Measurements from ENCODE around the gene CHST6. TPM values are rescaled to one million over a fixed set of nuclear protein-coding genes. Genes with fewer than 3 reads are reported as not detected.
A peak's percentile ranks its signal among the peaks of the same experiment; 100 is the strongest.
"Not testable (repeated sequence)": the region's sequence is repeated elsewhere in the genome, so short reads cannot be mapped to it uniquely, and the experiment has no call there.

Gene CHST6
- total RNA-seq, 1 donor from 2014 or later: 0.02 TPM

GRCh38 chr16:75471723-75472633 lies 23.3 kb downstream of the CHST6 start:
- ChIA-PET POLR2A (no interaction called here), CTCF (interaction anchor here (0.7 to 2.0 kb wide), 13 partner anchors 8 to 294 kb away, joined by 3 to 10 read pairs (median 3); no protein-coding TSS in a partner anchor)
- Mint-ChIP-seq H3K27ac (no peak overlapping the region), H3K27me3 (no peaks in the 10 kb centered on the region), H3K4me3 (no peak overlapping the region), H3K9me3 (no peaks in the 10 kb centered on the region), H3K4me1 (no peaks in the 10 kb centered on the region), H3K36me3 (ENCODE audit: low read depth) (no peaks in the 10 kb centered on the region)
- no peak for TF ChIP-seq CTCF (IDR thresholded peaks at IDR 0.05)
- intact Hi-C loops (cut with micrococcal nuclease): loop anchor here (1.0 kb wide), 2 partner anchors 45 to 292 kb away; no protein-coding TSS in a partner anchor
- ATAC-seq (ENCODE audit: low read depth): peak; percentile 82
- DNase-seq: no peak

- no peak for DNase-seq
- no peak for ATAC-seq (ENCODE audit: low read depth)
- CTCF ChIA-PET: no interaction called here
- no peak overlapping the region for H3K27ac Mint-ChIP-seq
- peaks cover 2% of the 10 kb centered on the region for H3K36me3 Mint-ChIP-seq (ENCODE audit: low read depth)
- no peak overlapping the region for H3K4me3 Mint-ChIP-seq
- peaks cover 22% of the 10 kb centered on the region for H3K4me1 Mint-ChIP-seq
- H3K27me3 Mint-ChIP-seq: no peaks in the 10 kb centered on the region
- POLR2A ChIA-PET: no interaction called here
- H3K9me3 Mint-ChIP-seq: no peaks in the 10 kb centered on the region
- intact Hi-C loops (cut with micrococcal nuclease): loop anchor here (10.0 kb wide), 1 partner anchor 472 kb away; the partner anchor contains the start of gene ZNRF1
- TF ChIP-seq CTCF (IDR thresholded peaks at IDR 0.05): no peak
These were observed 28.5 kb downstream of the CHST6 start for GRCh38 chr16:75466760-75467159.

- ChIA-PET POLR2A (interaction anchor here (0.5 to 3.1 kb wide), 7 partner anchors 31 to 184 kb away, joined by 3 to 14 read pairs (median 4); partner anchors contain the start of genes ADAT1, CFDP1, KARS1 and TERF2IP), CTCF (interaction anchor here (1.0 to 1.8 kb wide), 11 partner anchors 8 to 265 kb away, joined by 3 to 12 read pairs (median 4); partner anchors contain the start of gene CHST6)
- peak within 1 kb of the TSS; percentile 92 for H3K4me3 Mint-ChIP-seq
- H3K9me3 Mint-ChIP-seq: no peaks in the 10 kb centered on the region
- intact Hi-C loops (cut with micrococcal nuclease): loop anchor here (1.0 to 10.0 kb wide), 10 partner anchors 31 to 1748 kb away; partner anchors contain the start of genes ADAT1, CFDP1, GABARAPL2 and KARS1
- ATAC-seq (ENCODE audit: low read depth): peak; percentile 95
- peaks cover 9% of the 10 kb centered on the region for H3K36me3 Mint-ChIP-seq (ENCODE audit: low read depth)
- peak within 1 kb of the TSS; percentile 89 for H3K27ac Mint-ChIP-seq
- peaks cover 41% of the 10 kb centered on the region for H3K4me1 Mint-ChIP-seq
- DNase-seq: peak; percentile 98
- H3K27me3 Mint-ChIP-seq: no peaks in the 10 kb centered on the region
- TF ChIP-seq CTCF (IDR thresholded peaks at IDR 0.05): peak; percentile 99
These were observed 30.9 kb downstream of the CHST6 start, which contains the start of gene TMEM170A for GRCh38 chr16:75464122-75464918. Gene TMEM170A (minus strand): TSS chr16:75464689. CDS start chr16:75464600, 89 bp downstream.

- ATAC-seq (ENCODE audit: low read depth): peak; percentile 0
- not testable (repeated sequence) for DNase-seq
These were observed 31.7 kb downstream of the CHST6 start for GRCh38 chr16:75463389-75464121.

More at GRCh38 chr16:75463389-75464121, 31.7 kb downstream of the CHST6 start:
- H3K9me3 Mint-ChIP-seq; H3K27me3 Mint-ChIP-seq; H3K36me3 Mint-ChIP-seq (ENCODE audit: low read depth): not testable (repeated sequence)
- H3K4me3 Mint-ChIP-seq: peak overlapping the region; percentile 92
- H3K27ac Mint-ChIP-seq: peak overlapping the region; percentile 84
- peaks cover 41% of the 10 kb centered on the region for H3K4me1 Mint-ChIP-seq
- POLR2A ChIA-PET: interaction anchor here (0.5 to 3.1 kb wide), 7 partner anchors 30 to 211 kb away, joined by 3 to 14 read pairs (median 5); partner anchors contain the start of genes ADAT1, CFDP1 and TERF2IP
- intact Hi-C loops (cut with micrococcal nuclease): loop anchor here (1.0 to 10.0 kb wide), 10 partner anchors 30 to 1749 kb away; partner anchors contain the start of genes ADAT1, CFDP1, GABARAPL2 and KARS1
- CTCF ChIA-PET: interaction anchor here (1.0 to 1.1 kb wide), 2 partner anchors 9 to 43 kb away, joined by 3 read pairs; no protein-coding TSS in a partner anchor
